PC-3 (cell line): Measurements from ENCODE around the gene STAT4. TPM values are rescaled to one million over a fixed set of nuclear protein-coding genes. Genes with fewer than 3 reads are reported as not detected.

Experiments
- ATAC-seq: fragments of 200-7000 bp; cut with Tn5 transposase; 2 replicates; pipeline ENCODE4 v1.9.1; 2020; ENCODE audit warnings: mild to moderate bottlenecking, moderate library complexity
- BruUV-seq: library from RNA; stranded (reverse); fragments of 400-500 nt; replicated peaks from 2 replicates; lab custom pipeline; 2021; lab: Mats Ljungman, UMichigan
- CTCF ChIA-PET: fragments of 300-600 bp; sonication (Branson Sonifier 250); formaldehyde crosslinking; loops from one replicate; lab custom pipeline; 2022; ENCODE audit warnings: antibody characterized with exemption; lab: Charles Lee
- POLR2A ChIA-PET: fragments of 300-600 bp; sonication (Branson Sonifier 250); formaldehyde crosslinking; loops from one replicate; lab custom pipeline; 2022; ENCODE audit warnings: antibody characterized with exemption; ENCODE audit not compliant: unreplicated experiment; lab: Charles Lee
- DNase-seq: peaks from one replicate; pipeline ENCODE4 v3.0.0-alpha.2; 2015
- H2AFZ ChIP-seq: fragments of 300-600 bp; sonication (generic); 2 replicates; pipeline ENCODE4 v1.6.0; 2016; ENCODE audit warnings: antibody characterized with exemption, low read length
- H3F3A ChIP-seq: fragments of 300-600 bp; sonication (generic); one replicate; pipeline ENCODE4 v1.6.0; 2017; ENCODE audit warnings: antibody characterized with exemption, low read length, control low read depth, mild to moderate bottlenecking; ENCODE audit not compliant: unreplicated experiment
- H3K27ac ChIP-seq: fragments of 300-600 bp; sonication (generic); 2 replicates; pipeline ENCODE4 v1.5.1; 2016; ENCODE audit warnings: mild to moderate bottlenecking, low read length
- H3K27me3 ChIP-seq: fragments of 300-600 bp; sonication (generic); 2 replicates; pipeline ENCODE4 v1.6.1; 2016; ENCODE audit warnings: low read length, mixed read lengths
- H3K36me3 ChIP-seq: fragments of 300-600 bp; sonication (generic); 2 replicates; pipeline ENCODE4 v1.6.1; 2016; ENCODE audit warnings: low read depth, mixed run types, low read length, mixed read lengths
- H3K4me1 ChIP-seq: fragments of 300-600 bp; sonication (generic); 2 replicates; pipeline ENCODE4 v1.5.1; 2016; ENCODE audit warnings: low read length; ENCODE audit not compliant: insufficient read depth
- H3K4me2 ChIP-seq: fragments of 300-600 bp; sonication (generic); 2 replicates; pipeline ENCODE4 v1.6.0; 2016; ENCODE audit warnings: low read length
- H3K4me3 ChIP-seq: fragments of 300-600 bp; sonication (generic); 2 replicates; pipeline ENCODE4 v1.5.1; 2016; ENCODE audit warnings: mild to moderate bottlenecking, low read length, mixed read lengths
- H3K79me2 ChIP-seq: fragments of 300-600 bp; sonication (generic); 2 replicates; pipeline ENCODE4 v1.6.1; 2017; ENCODE audit warnings: low read length, mixed read lengths
- H3K9ac ChIP-seq: fragments of 300-600 bp; sonication (generic); 2 replicates; pipeline ENCODE4 v1.6.0; 2016; ENCODE audit warnings: mild to moderate bottlenecking, low read length
- H3K9me2 ChIP-seq: fragments of 300-600 bp; sonication (generic); replicated peaks from 2 replicates; pipeline ENCODE4 v1.6.1; 2016; ENCODE audit warnings: mixed run types, low read length, mixed read lengths
- H3K9me3 ChIP-seq: fragments of 300-600 bp; sonication (generic); 2 replicates; pipeline ENCODE4 v1.6.1; 2016; ENCODE audit warnings: low read length, mixed read lengths
- H4K20me1 ChIP-seq: fragments of 300-600 bp; sonication (generic); 2 replicates; pipeline ENCODE4 v1.6.1; 2016; ENCODE audit warnings: low read length, mixed read lengths
- EZH2 ChIP-seq: fragments of 300-600 bp; sonication (generic); IDR thresholded peaks from one replicate; pipeline ENCODE4 v1.6.1; 2017; ENCODE audit warnings: antibody characterized with exemption, mild to moderate bottlenecking, low read length; ENCODE audit not compliant: unreplicated experiment
- EZH2phosphoT487 ChIP-seq: fragments of 300-600 bp; sonication (generic); IDR thresholded peaks from 2 replicates; pipeline ENCODE4 v1.6.1; 2018; ENCODE audit warnings: mild to moderate bottlenecking, antibody characterized with exemption, low read length, borderline replicate concordance
- intact Hi-C: fragments of 100-400 bp; cut with micrococcal nuclease; formaldehyde crosslinking; loops from 2 replicates; pipeline ENCODE4 v1.9.0; 2023
- total RNA-seq: library from RNA; depleted of rRNA; stranded (reverse); fragments of >200 nt; gene quantifications from 2 replicates; pipeline ENCODE4 v1.2.3, GENCODE V29; 2014
- TF ChIP-seq, protein P1 (sequence below): fragments of 300-600 bp; sonication (generic); conservative IDR thresholded peaks from 2 replicates; pipeline ENCODE4 v1.5.1; 2017; ENCODE audit warnings: antibody characterized with exemption, low read depth, mild to moderate bottlenecking, low read length

The STAT4 gene
- total RNA-seq, 1 experiment from 2014 or later, result 1.6 TPM

DNA sequence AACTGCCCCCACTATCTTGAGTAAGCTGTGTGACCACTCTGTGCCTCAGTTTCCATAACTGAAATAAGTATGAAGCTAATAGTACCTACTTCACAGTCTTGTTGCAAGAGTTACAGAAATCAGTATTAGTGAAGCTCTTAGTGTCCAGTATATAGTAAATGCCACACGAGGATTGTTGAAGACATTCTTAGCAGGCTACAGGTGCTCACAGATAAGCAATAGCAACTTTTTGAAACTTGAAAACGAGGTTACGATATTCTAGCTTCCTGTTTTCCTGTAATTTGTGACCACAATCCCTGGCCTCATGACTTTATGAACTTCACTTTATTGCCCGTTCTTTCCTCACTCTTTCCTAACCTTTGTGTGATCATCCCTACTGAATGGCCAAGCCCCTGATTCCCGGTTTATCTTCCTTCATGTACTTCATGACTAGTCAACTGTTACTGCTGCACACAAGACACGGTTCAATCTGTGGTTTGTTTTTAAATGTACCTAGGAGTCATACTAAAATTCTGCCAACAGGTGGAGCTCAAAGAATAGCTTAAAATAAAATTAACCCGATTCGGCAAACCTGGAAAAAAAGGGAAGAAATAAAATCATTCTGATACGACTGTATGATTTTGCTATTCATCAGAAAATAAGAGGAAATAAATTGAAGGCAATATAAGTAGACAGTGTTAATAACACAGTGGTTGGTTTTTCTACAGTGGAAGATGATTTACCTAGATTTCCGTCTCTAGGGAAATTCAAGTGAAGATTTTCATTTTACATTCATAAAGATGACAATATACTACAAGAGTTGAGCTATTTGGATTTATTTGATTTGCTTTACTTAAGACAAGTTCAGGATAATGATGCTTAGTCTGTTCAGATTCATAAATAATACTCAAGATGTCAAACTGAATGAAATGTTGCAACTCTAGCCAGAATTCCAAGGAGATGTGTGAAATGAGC, 98.7 kb downstream of the STAT4 start:
- H3K27ac ChIP-seq, result no peak overlapping the region
- no peaks in the 10 kb centered on the region for H4K20me1 ChIP-seq
- no peaks in the 10 kb centered on the region for H3K79me2 ChIP-seq
- ChIA-PET CTCF (interaction anchor here (0.6 to 2.6 kb wide), 10 partner anchors 20 to 586 kb away, joined by 3 to 37 read pairs (median 4); partner anchors contain the start of gene STAT4), POLR2A (no interaction called here)
- H3K4me2 ChIP-seq, result peak overlapping the region; percentile 42
- intact Hi-C loops, result loop anchor here (1.0 to 5.0 kb wide), 3 partner anchors 103 to 469 kb away; no protein-coding TSS in a partner anchor
- H3K4me3 ChIP-seq, result no peak overlapping the region
- H3K27me3 ChIP-seq, result no peaks in the 10 kb centered on the region
- DNase-seq (peak; percentile 79), ATAC-seq (peak; percentile 49)
- no peak for TF ChIP-seq EZH2phosphoT487
- TF ChIP-seq, protein P1, sequence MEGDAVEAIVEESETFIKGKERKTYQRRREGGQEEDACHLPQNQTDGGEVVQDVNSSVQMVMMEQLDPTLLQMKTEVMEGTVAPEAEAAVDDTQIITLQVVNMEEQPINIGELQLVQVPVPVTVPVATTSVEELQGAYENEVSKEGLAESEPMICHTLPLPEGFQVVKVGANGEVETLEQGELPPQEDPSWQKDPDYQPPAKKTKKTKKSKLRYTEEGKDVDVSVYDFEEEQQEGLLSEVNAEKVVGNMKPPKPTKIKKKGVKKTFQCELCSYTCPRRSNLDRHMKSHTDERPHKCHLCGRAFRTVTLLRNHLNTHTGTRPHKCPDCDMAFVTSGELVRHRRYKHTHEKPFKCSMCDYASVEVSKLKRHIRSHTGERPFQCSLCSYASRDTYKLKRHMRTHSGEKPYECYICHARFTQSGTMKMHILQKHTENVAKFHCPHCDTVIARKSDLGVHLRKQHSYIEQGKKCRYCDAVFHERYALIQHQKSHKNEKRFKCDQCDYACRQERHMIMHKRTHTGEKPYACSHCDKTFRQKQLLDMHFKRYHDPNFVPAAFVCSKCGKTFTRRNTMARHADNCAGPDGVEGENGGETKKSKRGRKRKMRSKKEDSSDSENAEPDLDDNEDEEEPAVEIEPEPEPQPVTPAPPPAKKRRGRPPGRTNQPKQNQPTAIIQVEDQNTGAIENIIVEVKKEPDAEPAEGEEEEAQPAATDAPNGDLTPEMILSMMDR, result peak; percentile 83
- no TSS peak for BruUV-seq
- 0 out of 2 replicates have a peak overlapping the region, but pooled peaks have one; percentile 39 for H2AFZ ChIP-seq
- no peaks in the 10 kb centered on the region for H3K9me3 ChIP-seq
- H3K9me2 ChIP-seq, result no peaks in the 10 kb centered on the region
- H3K36me3 ChIP-seq, result no peaks in the 10 kb centered on the region
- H3F3A ChIP-seq, result no peaks in the 10 kb centered on the region
- H3K9ac ChIP-seq, result no peak overlapping the region
- H3K4me1 ChIP-seq, result peaks cover 7% of the 10 kb centered on the region

DNA sequence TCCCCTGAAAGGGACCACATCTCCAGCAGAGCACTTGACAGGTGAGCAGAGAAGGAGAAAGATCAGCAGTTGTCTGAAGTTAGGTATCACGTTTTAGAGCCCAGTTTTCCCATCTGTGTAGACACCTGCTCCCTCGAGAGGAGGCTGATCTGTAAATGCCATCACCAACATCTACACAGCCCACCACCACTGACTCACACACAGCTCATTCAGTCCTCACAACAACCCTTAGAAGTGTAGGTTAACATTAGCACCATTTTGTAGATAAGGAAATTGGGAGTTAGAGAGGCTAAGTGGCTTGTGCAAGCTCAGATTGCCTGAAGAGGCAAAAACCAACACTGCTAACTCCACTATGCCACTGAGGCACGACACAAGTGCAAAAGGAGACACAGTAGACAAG, 99.6 kb downstream of the STAT4 start:
- no peak for TF ChIP-seq EZH2
- TF ChIP-seq, protein P1, result no peak
- TF ChIP-seq EZH2phosphoT487, result no peak

More for the DNA sequence above, 99.6 kb downstream of the STAT4 start:
- ChIA-PET CTCF (interaction anchor here (2.3 to 2.6 kb wide), 2 partner anchors 105 to 107 kb away, joined by 8 to 37 read pairs; no protein-coding TSS in a partner anchor), POLR2A (no interaction called here)
- ATAC-seq, result no peak
- Histone ChIP-seq H3F3A (no peaks in the 10 kb centered on the region), H3K9ac (no peak overlapping the region), H3K4me1 (peaks cover 7% of the 10 kb centered on the region), H4K20me1 (no peaks in the 10 kb centered on the region), H3K36me3 (no peaks in the 10 kb centered on the region), H2AFZ (no peak overlapping the region), H3K4me2 (no peak overlapping the region), H3K27me3 (no peaks in the 10 kb centered on the region), H3K9me3 (no peaks in the 10 kb centered on the region), H3K4me3 (no peak overlapping the region), H3K27ac (no peak overlapping the region), H3K9me2 (no peaks in the 10 kb centered on the region), H3K79me2 (no peaks in the 10 kb centered on the region)
- DNase-seq, result no peak
- no TSS peak for BruUV-seq
- intact Hi-C loops, result loop anchor here (5.0 kb wide), 1 partner anchor 451 kb away; no protein-coding TSS in a partner anchor
